ENCODE results near the gene RBFOX1. TPM values are rescaled to one million over a fixed set of nuclear protein-coding genes. Genes with fewer than 3 reads are reported as not detected.

RBFOX1 gene
- total RNA-seq, 1 experiment from 2014 or later = not detected

- H3K9me2 ChIP-seq (ENCODE audit: insufficient read depth) = no peaks in the 10 kb centered on the region
- TF ChIP-seq SIN3A (IDR thresholded peaks at IDR 0.05; ENCODE audit: low read depth) (no peak), CBX3 (IDR thresholded peaks at IDR 0.05; ENCODE audit: low read depth) (no peak), CEBPB (IDR thresholded peaks at IDR 0.05; ENCODE audit: low read depth) (no peak), SRF (IDR thresholded peaks at IDR 0.05; ENCODE audit: low read depth) (no peak)
- H3K4me1 ChIP-seq (ENCODE audit: control insufficient read depth in 1 of 2, insufficient read depth in 2 of 2, low read length in 2 of 2) = no peaks in the 10 kb centered on the region
- no peak overlapping the region for H3K9ac ChIP-seq (ENCODE audit: low read length)
- H3K27ac ChIP-seq (ENCODE audit: low read depth, low read length) = no peak overlapping the region
- ATAC-seq (no peak), DNase-seq (ENCODE audit: low read depth, low spot score) (no peak)
- no peaks in the 10 kb centered on the region for H3K79me2 ChIP-seq (ENCODE audit: insufficient read depth, low read length)
- H3K4me3 ChIP-seq (replicated peaks in 1 of 2; ENCODE audit: low read depth in 1 of 2, low read length in 2 of 2) = no peak overlapping the region
- H4K20me1 ChIP-seq (ENCODE audit: insufficient read depth) = no peaks in the 10 kb centered on the region
- peaks cover 0 to 17% of the 10 kb centered on the region in 2 experiments; a peak in 2 of 4 replicates for H3K9me3 ChIP-seq (ENCODE audit: control insufficient read depth in 1 of 2, insufficient read depth in 1 of 2, low read depth in 1 of 2, low read length in 2 of 2)
- no TSS peak for BruUV-seq (replicated peaks)
- H3K27me3 ChIP-seq (ENCODE audit: insufficient read depth, low read length) = no peaks in the 10 kb centered on the region
- H2AFZ ChIP-seq (ENCODE audit: low read depth, low read length, poor library complexity, severe bottlenecking) = no peak overlapping the region
- no peaks in the 10 kb centered on the region for H3K36me3 ChIP-seq (ENCODE audit: control insufficient read depth in 1 of 2, insufficient read depth in 2 of 2, low read length in 2 of 2)
- H3K4me2 ChIP-seq (ENCODE audit: low read length) = no peak overlapping the region
- intact Hi-C loops (cut with micrococcal nuclease) = no loop called here
- RAD21 ChIA-PET (ENCODE audit: low non-redundant PET in 1 of 2, low total read pairs in 2 of 2, uncharacterized antibody in 2 of 2, unreplicated experiment in 2 of 2) = no interaction called here
- CTCF ChIA-PET = no interaction called here
- POLR2A ChIA-PET = no interaction called here
These were observed 18.5 kb upstream of the RBFOX1 start for GRCh38 chr16:7314163-7314562.

GRCh38 chr16:7315813-7316212, 16.8 kb upstream of the RBFOX1 start:
- Histone ChIP-seq H3K27me3 (ENCODE audit: insufficient read depth, low read length) (no peaks in the 10 kb centered on the region), H3K9ac (ENCODE audit: low read length) (no peak overlapping the region)
- intact Hi-C loops (cut with micrococcal nuclease) = no loop called here

More at GRCh38 chr16:7315813-7316212, 16.8 kb upstream of the RBFOX1 start:
- no peaks in the 10 kb centered on the region for H4K20me1 ChIP-seq (ENCODE audit: insufficient read depth)
- no peaks in the 10 kb centered on the region for H3K9me2 ChIP-seq (ENCODE audit: insufficient read depth)
- no peak for DNase-seq (ENCODE audit: low read depth, low spot score)
- no peak for ATAC-seq
- peaks cover 0 to 24% of the 10 kb centered on the region in 2 experiments; a peak in 2 of 4 replicates for H3K9me3 ChIP-seq (ENCODE audit: control insufficient read depth in 1 of 2, insufficient read depth in 1 of 2, low read depth in 1 of 2, low read length in 2 of 2)
- H3K36me3 ChIP-seq (ENCODE audit: control insufficient read depth in 1 of 2, insufficient read depth in 2 of 2, low read length in 2 of 2) = no peaks in the 10 kb centered on the region
- RAD21 ChIA-PET (ENCODE audit: low non-redundant PET in 1 of 2, low total read pairs in 2 of 2, uncharacterized antibody in 2 of 2, unreplicated experiment in 2 of 2) = no interaction called here
- H3K27ac ChIP-seq (ENCODE audit: low read depth, low read length) = no peak overlapping the region
- no peaks in the 10 kb centered on the region for H3K4me1 ChIP-seq (ENCODE audit: control insufficient read depth in 1 of 2, insufficient read depth in 2 of 2, low read length in 2 of 2)
- no peak overlapping the region for H2AFZ ChIP-seq (ENCODE audit: low read depth, low read length, poor library complexity, severe bottlenecking)
- POLR2A ChIA-PET = no interaction called here
- H3K4me2 ChIP-seq (ENCODE audit: low read length) = no peak overlapping the region
- no peak overlapping the region for H3K4me3 ChIP-seq (replicated peaks in 1 of 2; ENCODE audit: low read depth in 1 of 2, low read length in 2 of 2)
- TF ChIP-seq RAD21 (IDR thresholded peaks at IDR 0.05; ENCODE audit: low read depth) (no peak), CTCF (IDR thresholded peaks at IDR 0.05 in 2 of 3, conservative IDR thresholded peaks at IDR 0.05 in 1 of 3; ENCODE audit: borderline replicate concordance in 1 of 3, insufficient read depth in 1 of 3, low read depth in 2 of 3, low read length in 2 of 3) (no peak), EZH2 (IDR thresholded peaks at IDR 0.05) (no peak), ZFX (IDR thresholded peaks at IDR 0.05) (no peak), SP1 (IDR thresholded peaks at IDR 0.05; ENCODE audit: low read depth) (no peak), YY1 (IDR thresholded peaks at IDR 0.05; ENCODE audit: extremely low read depth, insufficient replicate concordance, low read depth, low read length) (no peak), SRF (IDR thresholded peaks at IDR 0.05; ENCODE audit: low read depth) (no peak), SIN3A (IDR thresholded peaks at IDR 0.05; ENCODE audit: low read depth) (no peak), EZH2phosphoT487 (IDR thresholded peaks at IDR 0.05; ENCODE audit: borderline replicate concordance) (no peak), ELF1 (IDR thresholded peaks at IDR 0.05; ENCODE audit: borderline replicate concordance, low read depth) (no peak), CEBPB (IDR thresholded peaks at IDR 0.05; ENCODE audit: low read depth) (no peak)
- TF ChIP-seq, protein P1, sequence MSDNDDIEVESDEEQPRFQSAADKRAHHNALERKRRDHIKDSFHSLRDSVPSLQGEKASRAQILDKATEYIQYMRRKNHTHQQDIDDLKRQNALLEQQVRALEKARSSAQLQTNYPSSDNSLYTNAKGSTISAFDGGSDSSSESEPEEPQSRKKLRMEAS (IDR thresholded peaks at IDR 0.05) = no peak
- TF ChIP-seq, protein P2, sequence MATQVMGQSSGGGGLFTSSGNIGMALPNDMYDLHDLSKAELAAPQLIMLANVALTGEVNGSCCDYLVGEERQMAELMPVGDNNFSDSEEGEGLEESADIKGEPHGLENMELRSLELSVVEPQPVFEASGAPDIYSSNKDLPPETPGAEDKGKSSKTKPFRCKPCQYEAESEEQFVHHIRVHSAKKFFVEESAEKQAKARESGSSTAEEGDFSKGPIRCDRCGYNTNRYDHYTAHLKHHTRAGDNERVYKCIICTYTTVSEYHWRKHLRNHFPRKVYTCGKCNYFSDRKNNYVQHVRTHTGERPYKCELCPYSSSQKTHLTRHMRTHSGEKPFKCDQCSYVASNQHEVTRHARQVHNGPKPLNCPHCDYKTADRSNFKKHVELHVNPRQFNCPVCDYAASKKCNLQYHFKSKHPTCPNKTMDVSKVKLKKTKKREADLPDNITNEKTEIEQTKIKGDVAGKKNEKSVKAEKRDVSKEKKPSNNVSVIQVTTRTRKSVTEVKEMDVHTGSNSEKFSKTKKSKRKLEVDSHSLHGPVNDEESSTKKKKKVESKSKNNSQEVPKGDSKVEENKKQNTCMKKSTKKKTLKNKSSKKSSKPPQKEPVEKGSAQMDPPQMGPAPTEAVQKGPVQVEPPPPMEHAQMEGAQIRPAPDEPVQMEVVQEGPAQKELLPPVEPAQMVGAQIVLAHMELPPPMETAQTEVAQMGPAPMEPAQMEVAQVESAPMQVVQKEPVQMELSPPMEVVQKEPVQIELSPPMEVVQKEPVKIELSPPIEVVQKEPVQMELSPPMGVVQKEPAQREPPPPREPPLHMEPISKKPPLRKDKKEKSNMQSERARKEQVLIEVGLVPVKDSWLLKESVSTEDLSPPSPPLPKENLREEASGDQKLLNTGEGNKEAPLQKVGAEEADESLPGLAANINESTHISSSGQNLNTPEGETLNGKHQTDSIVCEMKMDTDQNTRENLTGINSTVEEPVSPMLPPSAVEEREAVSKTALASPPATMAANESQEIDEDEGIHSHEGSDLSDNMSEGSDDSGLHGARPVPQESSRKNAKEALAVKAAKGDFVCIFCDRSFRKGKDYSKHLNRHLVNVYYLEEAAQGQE (IDR thresholded peaks at IDR 0.05; ENCODE audit: low read depth) = no peak
- no peaks in the 10 kb centered on the region for H3K79me2 ChIP-seq (ENCODE audit: insufficient read depth, low read length)
- CTCF ChIA-PET = no interaction called here
- BruUV-seq (replicated peaks) = no TSS peak
